RPMI8226 (cell line): Measurements from ENCODE around the gene NPIPA1.
"Not testable (repeated sequence)": the region's sequence is repeated elsewhere in the genome, so short reads cannot be mapped to it uniquely, and the experiment has no call there.

Experiments
- DNase-seq: peaks from one replicate; pipeline ENCODE4 v3.0.0-alpha.2; 2015

Gene NPIPA1

GRCh38 chr16:14937143-14937542 lies at the start of gene NPIPA1:
Gene NPIPA1, plus strand, starts transcription at chr16:14937443. Its CDS starts 0 bp downstream, at chr16:14937443.
- not testable (repeated sequence) for DNase-seq

DNA sequence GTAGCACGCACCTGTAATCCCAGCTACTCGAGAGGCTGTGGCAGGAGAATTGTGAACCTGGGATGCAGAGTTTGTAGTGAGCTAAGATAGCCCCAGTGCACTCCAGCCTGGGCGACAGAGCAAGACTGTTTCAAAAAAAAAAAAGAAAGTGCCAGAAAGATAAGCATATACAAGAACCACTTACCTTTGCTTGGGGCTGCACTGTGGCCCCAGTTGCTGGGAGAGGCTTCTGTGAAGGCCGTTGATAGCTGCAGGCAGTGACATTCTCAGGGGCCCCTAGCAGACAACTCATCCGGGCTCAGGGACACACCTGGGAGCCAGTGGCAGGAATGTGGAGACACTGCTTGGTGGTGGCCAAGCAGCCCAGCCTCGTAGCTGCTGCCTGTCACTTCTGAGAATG lies 45.1 kb upstream of the NPIPA1 start:
- not testable (repeated sequence) for DNase-seq

GRCh38 chr16:14895382-14895781 lies 41.9 kb upstream of the NPIPA1 start:
- DNase-seq = not testable (repeated sequence)

DNA sequence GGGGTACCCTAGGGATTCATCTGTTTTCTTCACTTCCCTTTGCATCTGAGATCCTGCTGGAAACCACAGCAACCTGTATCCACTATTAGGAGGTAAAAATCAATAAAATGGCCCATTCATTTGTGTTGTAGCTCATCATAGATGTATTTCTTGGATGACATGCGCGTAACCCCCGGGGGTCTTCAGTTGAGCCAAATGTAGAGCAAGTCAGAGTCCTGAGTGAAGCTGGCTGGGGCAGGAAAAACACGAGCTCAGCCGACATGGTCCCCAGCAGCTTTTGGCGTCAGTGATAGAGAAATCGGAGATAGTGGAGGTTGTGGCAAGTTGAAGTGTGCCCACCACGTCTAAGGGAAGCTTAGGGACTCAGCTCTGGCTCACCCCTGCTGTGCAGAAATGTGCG lies 41.2 kb upstream of the NPIPA1 start:
- not testable (repeated sequence) for DNase-seq

DNA sequence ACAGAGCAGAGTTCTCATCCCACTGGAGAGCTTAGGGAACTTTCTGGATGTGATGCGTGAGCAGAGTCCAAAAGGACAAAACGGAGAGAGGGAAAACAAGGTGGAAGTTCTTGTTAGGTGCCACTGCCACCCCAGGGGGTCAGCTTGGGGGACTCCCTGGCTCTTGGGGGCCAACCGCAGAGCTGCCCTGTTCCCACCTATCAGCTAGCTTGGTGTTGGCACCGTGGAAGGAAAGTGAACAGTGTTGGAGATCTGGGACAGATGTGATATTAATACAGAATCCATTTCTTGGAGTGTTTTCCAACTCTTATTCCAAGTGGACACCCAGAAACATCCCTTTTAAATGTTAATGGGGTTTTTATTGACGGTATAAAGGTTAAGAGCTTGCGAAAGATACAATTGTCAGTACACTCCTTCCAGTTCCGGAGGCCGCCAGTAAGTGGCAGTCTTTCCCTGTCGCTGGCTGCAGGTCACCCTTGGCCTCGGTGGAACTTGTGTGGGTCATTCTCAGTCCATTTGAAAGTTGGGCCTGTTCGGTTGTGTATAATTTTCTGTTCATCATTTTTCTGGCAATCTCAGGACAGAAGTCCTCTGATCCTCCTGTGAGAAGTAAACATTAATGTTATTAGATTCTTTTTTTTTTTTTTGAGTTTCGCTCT lies 40.1 kb upstream of the NPIPA1 start:
- not testable (repeated sequence) for DNase-seq

DNA sequence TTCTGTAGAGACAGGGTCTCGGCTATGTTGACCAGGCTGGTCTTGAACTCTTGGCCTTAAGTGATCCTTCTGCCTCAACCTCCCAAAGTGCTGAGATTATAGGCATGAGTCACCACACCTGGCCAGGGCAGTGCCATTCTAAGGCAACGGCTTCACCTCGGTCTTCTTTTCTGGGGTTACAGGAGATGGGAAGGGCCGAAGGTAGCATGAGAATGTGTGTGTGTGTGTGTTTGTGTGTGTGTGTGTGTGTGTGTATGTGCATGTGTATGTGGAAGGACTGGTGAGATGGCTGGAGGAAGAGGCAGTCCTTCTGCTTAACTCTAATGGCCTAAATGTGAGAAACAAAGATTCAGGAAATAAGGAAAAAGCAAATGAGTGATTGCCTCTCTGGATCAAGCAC lies 39.1 kb upstream of the NPIPA1 start:
- DNase-seq = not testable (repeated sequence)

- not testable (repeated sequence) for DNase-seq
These were observed 33.9 kb upstream of the NPIPA1 start for GRCh38 chr16:14903191-14903957.

- DNase-seq = not testable (repeated sequence)
These were observed 27.5 kb upstream of the NPIPA1 start for GRCh38 chr16:14909744-14910143.

- DNase-seq = not testable (repeated sequence)
These were observed 26.2 kb upstream of the NPIPA1 start for GRCh38 chr16:14910833-14911629.

DNA sequence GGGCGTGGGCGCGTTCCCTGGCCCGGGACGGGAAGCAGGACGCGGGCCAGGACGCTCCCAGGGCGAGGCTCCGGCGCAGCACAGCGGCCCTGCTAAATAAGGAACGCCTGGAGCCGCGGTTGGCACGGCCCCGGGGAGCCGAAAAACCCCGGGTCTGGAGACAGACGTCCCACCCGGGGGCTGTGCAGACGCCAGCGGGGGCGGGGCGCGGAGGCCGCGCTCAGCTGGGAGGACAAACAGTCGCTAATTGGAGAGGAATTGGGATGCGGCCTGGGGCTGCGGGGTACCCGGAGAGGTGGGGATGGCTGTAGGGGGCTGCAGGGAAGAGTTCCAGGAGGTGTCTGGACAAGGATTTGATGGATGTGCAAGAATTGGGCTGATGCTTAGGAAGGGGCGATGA lies 25.3 kb upstream of the NPIPA1 start:
- not testable (repeated sequence) for DNase-seq

GRCh38 chr16:14912588-14912987 lies 24.7 kb upstream of the NPIPA1 start:
- not testable (repeated sequence) for DNase-seq

GRCh38 chr16:14918504-14918903 lies 18.7 kb upstream of the NPIPA1 start:
- not testable (repeated sequence) for DNase-seq

DNA sequence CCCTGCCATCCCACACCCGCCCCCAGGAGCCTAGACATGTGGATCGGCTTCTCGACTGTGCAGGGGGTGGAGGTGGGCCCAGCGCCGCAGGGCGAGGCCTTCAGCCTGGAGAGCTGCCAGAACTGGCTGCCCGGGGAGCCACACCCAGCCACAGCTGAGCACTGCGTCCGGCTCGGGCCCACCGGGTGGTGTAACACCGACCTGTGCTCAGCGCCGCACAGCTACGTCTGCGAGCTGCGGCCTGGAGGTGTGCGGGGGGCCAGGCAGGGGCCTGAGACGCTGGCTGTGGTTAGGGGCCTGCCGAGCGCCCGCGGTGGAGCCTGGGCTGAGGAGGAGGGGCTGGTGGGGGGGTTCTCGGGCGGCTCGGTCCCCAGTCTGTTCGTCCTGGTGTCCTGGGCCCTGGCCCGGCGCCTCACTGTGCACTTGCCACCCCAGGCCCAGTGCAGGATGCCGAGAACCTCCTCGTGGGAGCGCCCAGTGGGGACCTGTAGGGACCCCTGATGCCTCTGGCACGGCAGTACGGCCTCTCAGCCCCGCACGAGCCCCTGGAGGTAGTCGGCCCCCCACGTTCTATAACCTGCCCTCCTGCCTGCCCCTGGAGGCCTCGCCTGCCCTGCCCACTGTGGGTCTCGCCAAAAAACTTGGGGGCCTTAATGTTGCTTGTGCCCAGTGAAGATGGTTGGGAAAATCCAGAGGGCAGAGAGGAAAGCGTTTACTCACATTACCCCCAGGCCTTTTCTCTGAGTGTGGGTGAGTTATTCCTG lies 17.2 kb upstream of the NPIPA1 start:
- not testable (repeated sequence) for DNase-seq

GRCh38 chr16:14922285-14922684 lies 15.0 kb upstream of the NPIPA1 start:
- DNase-seq = not testable (repeated sequence)

- not testable (repeated sequence) for DNase-seq
These were observed 14.3 kb upstream of the NPIPA1 start for GRCh38 chr16:14922968-14923367.

DNA sequence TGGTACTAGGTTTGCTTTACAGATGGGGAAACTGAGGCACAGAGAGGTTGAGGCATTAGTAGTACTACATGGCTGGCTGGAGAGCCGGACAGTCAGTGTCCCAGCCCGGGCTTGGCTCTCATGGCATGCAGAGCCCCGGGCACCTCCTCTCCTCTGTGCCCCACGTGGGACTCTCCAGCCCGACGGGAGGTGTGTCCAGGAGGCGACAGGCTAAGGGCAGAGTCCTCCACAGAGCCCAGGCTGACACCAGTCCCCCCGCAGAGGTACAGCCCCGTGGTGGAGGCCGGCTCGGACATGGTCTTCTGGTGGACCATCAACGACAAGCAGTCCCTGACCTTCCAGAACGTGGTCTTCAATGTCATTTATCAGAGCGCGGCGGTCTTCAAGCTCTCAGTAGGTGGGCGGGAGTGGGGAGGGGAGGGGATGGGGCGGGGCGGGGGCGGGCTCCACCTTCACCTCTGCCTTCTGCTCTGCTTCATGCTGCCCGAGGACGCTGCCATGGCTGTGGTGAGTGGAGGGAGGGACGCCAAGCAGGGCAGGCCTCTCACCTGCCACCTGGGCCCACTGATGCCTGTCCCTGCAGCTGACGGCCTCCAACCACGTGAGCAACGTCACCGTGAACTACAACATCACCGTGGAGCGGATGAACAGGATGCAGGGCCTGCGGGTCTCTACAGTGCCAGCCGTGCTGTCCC lies 13.7 kb upstream of the NPIPA1 start:
- DNase-seq = not testable (repeated sequence)

DNA sequence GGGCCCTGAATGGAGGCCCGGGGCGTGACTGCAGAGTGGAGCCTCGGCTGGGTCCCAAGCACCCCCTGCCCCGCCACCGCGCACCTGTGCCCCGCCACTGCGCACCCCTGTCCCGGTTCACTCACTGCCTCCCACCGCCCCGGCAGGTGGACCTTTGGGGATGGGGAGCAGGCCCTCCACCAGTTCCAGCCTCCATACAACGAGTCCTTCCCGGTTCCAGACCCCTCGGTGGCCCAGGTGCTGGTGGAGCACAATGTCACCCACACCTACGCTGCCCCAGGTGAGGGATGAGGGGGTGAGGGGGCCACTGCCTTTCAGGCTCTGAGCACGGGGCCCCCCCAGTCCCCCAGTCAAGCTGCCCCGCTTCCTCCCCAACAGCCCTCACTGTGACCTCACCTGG lies 12.9 kb upstream of the NPIPA1 start:
- DNase-seq = not testable (repeated sequence)

DNA sequence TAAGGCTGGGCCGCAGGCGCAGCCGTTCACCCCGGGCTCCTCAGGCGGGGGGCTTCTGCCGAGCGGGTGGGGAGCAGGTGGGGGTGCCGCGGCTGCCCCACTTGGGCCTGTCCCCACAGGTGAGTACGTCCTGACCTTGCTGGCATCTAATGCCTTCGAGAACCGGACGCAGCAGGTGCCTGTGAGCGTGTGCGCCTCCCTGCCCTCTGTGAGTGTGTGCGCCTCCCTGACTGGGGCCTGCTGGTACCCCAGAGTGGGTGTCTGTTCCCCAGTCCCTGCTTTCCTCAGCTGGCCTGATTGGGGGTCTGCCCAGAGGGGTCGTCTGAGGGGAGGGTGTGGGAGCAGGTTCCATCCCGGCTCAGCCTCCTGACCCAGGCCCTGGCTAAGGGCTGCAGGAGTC lies 12.3 kb upstream of the NPIPA1 start:
- not testable (repeated sequence) for DNase-seq

DNA sequence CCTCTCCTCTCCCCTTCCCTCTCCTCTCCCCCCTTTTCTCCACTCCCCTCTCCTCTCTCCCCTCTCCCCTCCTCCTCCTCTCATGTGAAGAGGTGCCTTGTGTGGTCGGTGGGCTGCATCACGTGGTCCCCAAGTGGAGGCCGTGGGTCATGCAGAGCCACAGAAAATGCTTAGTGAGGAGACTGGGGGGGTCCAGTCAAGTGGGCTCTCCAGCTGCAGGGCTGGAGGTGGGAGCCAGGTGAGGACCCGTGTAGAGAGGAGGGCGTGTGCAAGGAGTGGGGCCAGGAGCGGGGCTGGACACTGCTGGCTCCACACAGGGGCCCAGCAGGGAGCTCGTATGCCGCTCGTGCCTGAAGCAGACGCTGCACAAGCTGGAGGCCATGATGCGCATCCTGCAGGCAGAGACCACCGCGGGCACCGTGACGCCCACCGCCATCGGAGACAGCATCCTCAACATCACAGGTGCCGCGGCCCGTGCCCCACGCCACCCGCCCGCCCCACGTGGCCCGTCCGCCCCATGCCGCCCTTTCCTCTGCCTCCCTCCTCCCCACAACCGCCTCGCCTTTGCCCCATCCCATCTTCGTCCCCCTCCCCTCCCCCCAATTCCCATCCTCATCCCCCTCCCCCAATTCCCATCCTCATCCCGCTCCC lies 9.1 kb upstream of the NPIPA1 start:
- DNase-seq = not testable (repeated sequence)

GRCh38 chr16:14929176-14929575 lies 8.1 kb upstream of the NPIPA1 start:
- DNase-seq = not testable (repeated sequence)

- not testable (repeated sequence) for DNase-seq
These were observed 7.0 kb upstream of the NPIPA1 start for GRCh38 chr16:14930246-14930645.
